Neural cell (in vitro differentiated cells): ENCODE results near the gene WTIP. TPM values are rescaled to one million over a fixed set of nuclear protein-coding genes. Genes with fewer than 3 reads are reported as not detected.

Source experiments
- H2AFZ ChIP-seq: fragments of 200-600, 300-800 bp; sonication (generic), shearing (Covaris generic); 2 replicates; pipeline ENCODE4 v1.6.0; 2014; ENCODE audit warnings: low read depth, mild to moderate bottlenecking, antibody characterized with exemption, low read length, moderate library complexity
- H3F3A ChIP-seq: fragments of 200-600 bp; shearing (Covaris generic); 2 replicates; pipeline ENCODE4 v1.6.1; 2016; ENCODE audit warnings: mild to moderate bottlenecking, moderate library complexity, mixed read lengths, antibody characterized with exemption, low read length; ENCODE audit not compliant: insufficient read depth, poor library complexity, severe bottlenecking
- H3K27ac ChIP-seq: fragments of 200-600, 300-800 bp; sonication (generic), shearing (Covaris generic); 2 replicates; pipeline ENCODE4 v1.5.1; 2014; ENCODE audit warnings: mild to moderate bottlenecking, low read length, moderate library complexity
- H3K27me3 ChIP-seq: fragments of 300-800, 200-600 bp; sonication (generic), shearing (Covaris generic); 2 replicates; pipeline ENCODE4 v1.6.0; 2014; ENCODE audit warnings: mild to moderate bottlenecking, low read depth, low read length, moderate library complexity; ENCODE audit not compliant: insufficient read depth
- H3K36me3 ChIP-seq: fragments of 300-800, 200-600 bp; sonication (generic), shearing (Covaris generic); 2 replicates; pipeline ENCODE4 v1.5.1; 2014; ENCODE audit warnings: mild to moderate bottlenecking, antibody characterized with exemption, low read length, moderate library complexity; ENCODE audit not compliant: insufficient read depth
- H3K4me2 ChIP-seq: fragments of 300-800, 200-600 bp; sonication (generic), shearing (Covaris generic); 2 replicates; pipeline ENCODE4 v1.6.0; 2014; ENCODE audit warnings: mild to moderate bottlenecking, low read length
- H3K4me3 ChIP-seq: fragments of 300-800, 200-600 bp; sonication (generic), shearing (Covaris generic); 2 replicates; pipeline ENCODE4 v1.5.1; 2014; ENCODE audit warnings: mild to moderate bottlenecking, low read length, moderate library complexity
- H3K79me2 ChIP-seq: fragments of 200-600 bp; shearing (Covaris generic); replicated peaks from 2 replicates; pipeline ENCODE4 v1.6.0; 2014; ENCODE audit warnings: mild to moderate bottlenecking, low read length, moderate library complexity; ENCODE audit not compliant: insufficient read depth
- H3K9ac ChIP-seq: fragments of 300-800, 200-600 bp; sonication (generic), shearing (Covaris generic); 2 replicates; pipeline ENCODE4 v1.6.1; 2016; ENCODE audit warnings: mild to moderate bottlenecking, low read length, mixed read lengths
- H3K9me2 ChIP-seq: fragments of 200-600 bp; shearing (Covaris generic); 2 replicates; pipeline ENCODE4 v1.6.1; 2016; ENCODE audit warnings: mild to moderate bottlenecking, low read length, mixed read lengths; ENCODE audit not compliant: insufficient read depth
- H3K9me3 ChIP-seq: fragments of 200-600, 300-800 bp; sonication (generic), shearing (Covaris generic); 2 replicates; pipeline ENCODE4 v1.6.1; 2016; ENCODE audit warnings: mild to moderate bottlenecking, mixed run types, low read length, moderate library complexity, mixed read lengths
- H4K20me1 ChIP-seq: fragments of 200-600 bp; shearing (Covaris generic); 2 replicates; pipeline ENCODE4 v1.6.1; 2016; ENCODE audit warnings: mild to moderate bottlenecking, mixed run types; ENCODE audit not compliant: insufficient read depth
- EP300 ChIP-seq: fragments of 450-650 bp; conservative IDR thresholded peaks from 2 replicates; pipeline ENCODE4 v1.6.1; 2014; ENCODE audit warnings: antibody characterized with exemption, mild to moderate bottlenecking, moderate library complexity; ENCODE audit not compliant: poor library complexity, severe bottlenecking
- EZH2 ChIP-seq: fragments of 200-600, 300-800 bp; shearing (Covaris generic), sonication (generic); IDR thresholded peaks from 2 replicates; pipeline ENCODE4 v1.6.1; 2014; ENCODE audit warnings: antibody characterized with exemption, low read length, borderline replicate concordance, mild to moderate bottlenecking; ENCODE audit not compliant: insufficient read depth, poor library complexity, severe bottlenecking
- MXI1 ChIP-seq: fragments of 450-650 bp; conservative IDR thresholded peaks from 2 replicates; pipeline ENCODE4 v1.6.1; 2014; ENCODE audit warnings: antibody characterized with exemption, mild to moderate bottlenecking; ENCODE audit not compliant: poor library complexity, severe bottlenecking
- POLR2AphosphoS5 ChIP-seq: IDR thresholded peaks from 2 replicates; pipeline ENCODE4 v1.6.1; 2012
- RAD21 ChIP-seq: fragments of 450-650 bp; conservative IDR thresholded peaks from 2 replicates; pipeline ENCODE4 v1.6.1; 2014; ENCODE audit warnings: antibody characterized with exemption, mild to moderate bottlenecking, moderate library complexity
- SMC3 ChIP-seq: fragments of 450-650 bp; conservative IDR thresholded peaks from 2 replicates; pipeline ENCODE4 v1.6.1; 2014; ENCODE audit warnings: antibody characterized with exemption, mild to moderate bottlenecking, moderate library complexity; ENCODE audit not compliant: poor library complexity
- TAF1 ChIP-seq: IDR thresholded peaks from 2 replicates; pipeline ENCODE4 v1.6.1; 2012; ENCODE audit warnings: low read depth
- polyA plus RNA-seq: library from polyadenylated mRNA; depleted of rRNA; stranded (reverse); fragments of >200 nt; gene quantifications from 2 replicates; pipeline ENCODE4 v1.2.3, GENCODE V29; 2014
- TF ChIP-seq, protein P1 (sequence below): IDR thresholded peaks from 2 replicates; pipeline ENCODE4 v1.6.1; 2012; ENCODE audit warnings: borderline replicate concordance
- TF ChIP-seq, protein P2 (sequence below): fragments of 450-650 bp; IDR thresholded peaks from 2 replicates; pipeline ENCODE4 v1.5.1; 2014; ENCODE audit warnings: antibody characterized with exemption, mild to moderate bottlenecking, moderate library complexity; ENCODE audit not compliant: poor library complexity, severe bottlenecking

Gene WTIP
- polyA plus RNA-seq, 1 donor from 2014 or later, result 9.8 TPM

DNA sequence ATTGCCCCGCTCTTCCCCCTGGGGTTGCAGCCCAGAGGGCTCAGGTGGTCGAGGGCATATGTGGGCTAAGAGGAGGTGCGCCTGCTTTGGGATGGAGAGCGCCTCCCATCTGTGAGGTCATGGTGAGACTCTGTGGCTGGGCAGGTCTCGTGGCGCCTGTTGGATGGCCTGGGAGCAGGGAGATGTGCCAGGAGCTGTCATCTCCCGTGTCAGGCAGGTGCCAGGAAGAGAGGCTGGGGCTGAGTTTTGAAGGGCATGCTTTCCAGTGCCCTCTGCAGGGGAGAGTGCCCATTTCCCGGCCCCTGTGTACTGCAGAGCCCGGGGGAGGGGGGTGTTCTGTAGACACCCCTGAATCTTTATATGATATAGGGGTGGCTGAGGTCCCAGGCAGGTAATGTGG lies 2.8 kb downstream of the WTIP start (continued):
- TF ChIP-seq, protein P1, sequence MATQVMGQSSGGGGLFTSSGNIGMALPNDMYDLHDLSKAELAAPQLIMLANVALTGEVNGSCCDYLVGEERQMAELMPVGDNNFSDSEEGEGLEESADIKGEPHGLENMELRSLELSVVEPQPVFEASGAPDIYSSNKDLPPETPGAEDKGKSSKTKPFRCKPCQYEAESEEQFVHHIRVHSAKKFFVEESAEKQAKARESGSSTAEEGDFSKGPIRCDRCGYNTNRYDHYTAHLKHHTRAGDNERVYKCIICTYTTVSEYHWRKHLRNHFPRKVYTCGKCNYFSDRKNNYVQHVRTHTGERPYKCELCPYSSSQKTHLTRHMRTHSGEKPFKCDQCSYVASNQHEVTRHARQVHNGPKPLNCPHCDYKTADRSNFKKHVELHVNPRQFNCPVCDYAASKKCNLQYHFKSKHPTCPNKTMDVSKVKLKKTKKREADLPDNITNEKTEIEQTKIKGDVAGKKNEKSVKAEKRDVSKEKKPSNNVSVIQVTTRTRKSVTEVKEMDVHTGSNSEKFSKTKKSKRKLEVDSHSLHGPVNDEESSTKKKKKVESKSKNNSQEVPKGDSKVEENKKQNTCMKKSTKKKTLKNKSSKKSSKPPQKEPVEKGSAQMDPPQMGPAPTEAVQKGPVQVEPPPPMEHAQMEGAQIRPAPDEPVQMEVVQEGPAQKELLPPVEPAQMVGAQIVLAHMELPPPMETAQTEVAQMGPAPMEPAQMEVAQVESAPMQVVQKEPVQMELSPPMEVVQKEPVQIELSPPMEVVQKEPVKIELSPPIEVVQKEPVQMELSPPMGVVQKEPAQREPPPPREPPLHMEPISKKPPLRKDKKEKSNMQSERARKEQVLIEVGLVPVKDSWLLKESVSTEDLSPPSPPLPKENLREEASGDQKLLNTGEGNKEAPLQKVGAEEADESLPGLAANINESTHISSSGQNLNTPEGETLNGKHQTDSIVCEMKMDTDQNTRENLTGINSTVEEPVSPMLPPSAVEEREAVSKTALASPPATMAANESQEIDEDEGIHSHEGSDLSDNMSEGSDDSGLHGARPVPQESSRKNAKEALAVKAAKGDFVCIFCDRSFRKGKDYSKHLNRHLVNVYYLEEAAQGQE, result no peak

DNA sequence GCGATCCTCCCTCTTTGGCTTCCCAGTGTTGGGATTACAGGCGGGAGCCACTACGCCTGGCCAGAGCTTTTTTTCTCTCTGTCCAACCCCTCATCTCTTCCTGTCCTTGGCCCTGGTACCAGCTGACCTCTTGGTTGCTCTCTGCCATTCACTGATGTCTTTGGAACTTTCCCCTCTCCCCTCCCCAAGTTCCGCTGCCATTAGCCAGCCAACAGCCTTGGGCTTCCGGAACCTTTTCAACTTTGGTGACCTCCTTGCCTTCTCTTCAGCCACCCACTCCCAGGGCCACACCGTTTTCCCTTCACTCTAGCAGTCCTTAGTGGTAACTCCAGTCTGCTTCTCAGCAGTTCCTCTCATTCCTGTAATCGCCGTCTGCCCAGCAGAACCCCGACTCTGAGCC lies 4.3 kb downstream of the WTIP start:
- no peaks in the 10 kb centered on the region for H3K9me2 ChIP-seq
- no peak overlapping the region for H2AFZ ChIP-seq
- H3K4me3 ChIP-seq, result no peak overlapping the region
- H3K36me3 ChIP-seq, result no peaks in the 10 kb centered on the region
- no peaks in the 10 kb centered on the region for H3K9me3 ChIP-seq
- H3K79me2 ChIP-seq, result peaks cover 6% of the 10 kb centered on the region
- TF ChIP-seq RAD21 (no peak), TAF1 (no peak), SMC3 (no peak), POLR2AphosphoS5 (no peak), MXI1 (no peak), EP300 (no peak), EZH2 (no peak)
- TF ChIP-seq, protein P1, result no peak
- TF ChIP-seq, protein P2, sequence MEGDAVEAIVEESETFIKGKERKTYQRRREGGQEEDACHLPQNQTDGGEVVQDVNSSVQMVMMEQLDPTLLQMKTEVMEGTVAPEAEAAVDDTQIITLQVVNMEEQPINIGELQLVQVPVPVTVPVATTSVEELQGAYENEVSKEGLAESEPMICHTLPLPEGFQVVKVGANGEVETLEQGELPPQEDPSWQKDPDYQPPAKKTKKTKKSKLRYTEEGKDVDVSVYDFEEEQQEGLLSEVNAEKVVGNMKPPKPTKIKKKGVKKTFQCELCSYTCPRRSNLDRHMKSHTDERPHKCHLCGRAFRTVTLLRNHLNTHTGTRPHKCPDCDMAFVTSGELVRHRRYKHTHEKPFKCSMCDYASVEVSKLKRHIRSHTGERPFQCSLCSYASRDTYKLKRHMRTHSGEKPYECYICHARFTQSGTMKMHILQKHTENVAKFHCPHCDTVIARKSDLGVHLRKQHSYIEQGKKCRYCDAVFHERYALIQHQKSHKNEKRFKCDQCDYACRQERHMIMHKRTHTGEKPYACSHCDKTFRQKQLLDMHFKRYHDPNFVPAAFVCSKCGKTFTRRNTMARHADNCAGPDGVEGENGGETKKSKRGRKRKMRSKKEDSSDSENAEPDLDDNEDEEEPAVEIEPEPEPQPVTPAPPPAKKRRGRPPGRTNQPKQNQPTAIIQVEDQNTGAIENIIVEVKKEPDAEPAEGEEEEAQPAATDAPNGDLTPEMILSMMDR, result no peak
- H3F3A ChIP-seq, result peaks cover 3% of the 10 kb centered on the region
- H3K9ac ChIP-seq, result no peak overlapping the region
- no peaks in the 10 kb centered on the region for H4K20me1 ChIP-seq
- no peak overlapping the region for H3K27ac ChIP-seq
- no peak overlapping the region for H3K4me2 ChIP-seq
- H3K27me3 ChIP-seq, result no peaks in the 10 kb centered on the region
